Measurements from ENCODE around the gene FAM133A.

Gene FAM133A

DNA sequence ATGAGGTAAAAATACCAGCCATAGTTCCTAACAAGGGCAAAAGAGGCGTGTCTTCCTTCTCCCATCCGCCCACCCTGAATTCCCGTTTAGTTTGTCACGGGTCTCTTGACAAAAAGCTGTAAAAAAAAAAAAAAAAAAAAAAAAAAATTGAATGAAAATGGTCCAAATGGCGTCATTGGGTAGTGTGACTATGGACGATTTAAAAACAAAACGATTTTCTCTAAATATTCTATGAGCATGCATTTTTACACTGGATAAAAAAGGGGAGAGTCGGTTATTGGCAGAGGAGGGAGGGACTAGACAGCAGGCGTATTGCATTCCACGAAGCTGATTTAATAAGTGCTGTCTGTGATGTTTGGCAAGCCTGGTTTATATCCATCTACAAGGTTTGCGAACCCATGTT, at the start of gene FAM133A:
FAM133A (plus strand) TSS at position 338 of the 403 bp plus-strand sequence. CDS start 35,214 bp downstream, outside the sequence.
- no peak within 1 kb of the TSS for H3K9ac ChIP-seq (ENCODE audit: low read length)
- H3K27ac ChIP-seq (ENCODE audit: low read depth, low read length), result peak within 1 kb of the TSS; percentile 35
- H3K4me3 ChIP-seq (ENCODE audit: low read depth in 1 of 2, low read length in 2 of 2), result peak within 1 kb of the TSS; percentile 61 to 67

DNA sequence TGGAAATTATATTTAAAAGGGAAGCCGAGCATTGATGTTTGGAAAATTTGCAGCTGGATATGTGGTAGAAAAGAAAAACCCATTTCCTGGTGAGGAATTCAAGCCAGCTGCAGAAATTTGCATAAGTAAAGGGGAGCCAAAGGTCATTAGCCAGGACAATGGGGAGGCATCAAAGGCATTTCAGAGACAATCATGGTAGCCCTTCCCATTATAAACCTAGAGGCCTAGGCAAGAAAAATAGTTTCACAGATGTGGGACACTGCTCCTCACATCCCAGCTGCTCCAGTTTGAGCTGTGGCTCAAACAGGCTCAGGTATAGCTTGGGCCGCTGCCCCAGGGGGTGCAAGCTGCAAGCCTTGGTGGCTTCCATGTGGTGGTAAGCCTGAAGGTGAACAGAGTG, 36.4 kb upstream of the FAM133A start:
- H3K27me3 ChIP-seq (ENCODE audit: control insufficient read depth in 1 of 2, insufficient read depth in 2 of 2, low read length in 2 of 2), result no peaks in the 10 kb centered on the region
- H3K9me3 ChIP-seq (ENCODE audit: low read length), result peaks cover 4% of the 10 kb centered on the region
- H3K4me1 ChIP-seq (ENCODE audit: insufficient read depth, low read length), result no peaks in the 10 kb centered on the region
- no peak overlapping the region for H3K4me3 ChIP-seq (ENCODE audit: low read depth in 1 of 2, low read length in 2 of 2)
- H3K9ac ChIP-seq (ENCODE audit: low read length), result no peak overlapping the region
- H3K36me3 ChIP-seq (ENCODE audit: insufficient read depth, low read length), result no peaks in the 10 kb centered on the region
- no peak overlapping the region for H3K27ac ChIP-seq (ENCODE audit: low read depth, low read length)

More for the DNA sequence above, at the start of gene FAM133A:
- H3K9me3 ChIP-seq (ENCODE audit: low read length), result no peaks in the 10 kb centered on the region
- H3K36me3 ChIP-seq (ENCODE audit: insufficient read depth, low read length), result no peaks in the 10 kb centered on the region
- H3K4me1 ChIP-seq (ENCODE audit: insufficient read depth, low read length), result peaks cover 11% of the 10 kb centered on the region
- peaks cover 8 to 9% of the 10 kb centered on the region in 2 donors for H3K27me3 ChIP-seq (ENCODE audit: control insufficient read depth in 1 of 2, insufficient read depth in 2 of 2, low read length in 2 of 2)

DNA sequence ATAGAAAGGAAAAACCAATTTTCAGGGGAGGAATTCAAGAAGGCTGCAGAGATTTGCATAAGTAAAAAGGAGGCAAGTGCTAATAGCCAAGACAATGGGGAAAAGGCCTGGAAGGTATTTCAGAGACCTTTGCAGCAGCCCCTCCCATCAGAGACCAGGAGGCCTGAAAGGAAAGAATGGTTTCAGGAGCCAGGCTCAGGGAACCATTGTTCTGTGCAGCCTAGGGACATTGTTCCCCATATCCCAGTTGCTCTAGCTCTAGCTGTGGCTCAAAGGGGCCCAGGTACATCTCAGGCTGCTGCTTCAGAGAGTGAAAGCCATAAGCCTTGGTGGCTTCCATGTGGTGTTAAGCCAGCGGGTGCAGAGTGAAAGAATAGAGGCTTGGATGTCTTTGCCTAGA, 24.6 kb upstream of the FAM133A start:
- Histone ChIP-seq H3K4me1 (ENCODE audit: insufficient read depth, low read length) (no peaks in the 10 kb centered on the region), H3K27me3 (ENCODE audit: control insufficient read depth in 1 of 2, insufficient read depth in 2 of 2, low read length in 2 of 2) (no peaks in the 10 kb centered on the region), H3K9ac (ENCODE audit: low read length) (no peak overlapping the region), H3K4me3 (ENCODE audit: low read depth in 1 of 2, low read length in 2 of 2) (no peak overlapping the region), H3K9me3 (ENCODE audit: low read length) (no peaks in the 10 kb centered on the region), H3K27ac (ENCODE audit: low read depth, low read length) (no peak overlapping the region), H3K36me3 (ENCODE audit: insufficient read depth, low read length) (no peaks in the 10 kb centered on the region)

DNA sequence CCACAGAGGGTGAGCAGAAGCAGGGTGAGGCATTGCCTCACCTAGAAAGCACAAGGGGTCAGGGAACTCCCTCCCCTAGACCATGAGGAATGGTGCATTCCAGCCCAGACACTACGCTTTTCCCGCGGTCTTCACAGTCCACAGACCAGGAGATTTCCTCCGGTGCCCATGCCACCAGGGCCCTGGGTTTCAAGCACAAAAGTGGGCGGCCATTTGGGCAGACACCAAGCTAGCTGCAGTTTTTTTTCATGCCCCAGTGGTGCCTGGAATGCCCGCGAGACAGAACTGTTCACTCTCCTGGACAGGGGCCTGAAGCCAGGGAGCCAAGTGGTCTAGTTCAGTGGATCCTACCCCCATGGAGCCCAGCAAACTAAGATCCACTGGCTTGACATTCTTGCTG, 13.4 kb upstream of the FAM133A start:
- Histone ChIP-seq H3K9me3 (ENCODE audit: low read length) (no peaks in the 10 kb centered on the region), H3K9ac (ENCODE audit: low read length) (no peak overlapping the region), H3K4me3 (ENCODE audit: low read depth in 1 of 2, low read length in 2 of 2) (no peak overlapping the region), H3K27me3 (ENCODE audit: control insufficient read depth in 1 of 2, insufficient read depth in 2 of 2, low read length in 2 of 2) (peaks cover 0 to 4% of the 10 kb centered on the region in 2 donors), H3K36me3 (ENCODE audit: insufficient read depth, low read length) (no peaks in the 10 kb centered on the region), H3K27ac (ENCODE audit: low read depth, low read length) (no peak overlapping the region), H3K4me1 (ENCODE audit: insufficient read depth, low read length) (no peaks in the 10 kb centered on the region)

DNA sequence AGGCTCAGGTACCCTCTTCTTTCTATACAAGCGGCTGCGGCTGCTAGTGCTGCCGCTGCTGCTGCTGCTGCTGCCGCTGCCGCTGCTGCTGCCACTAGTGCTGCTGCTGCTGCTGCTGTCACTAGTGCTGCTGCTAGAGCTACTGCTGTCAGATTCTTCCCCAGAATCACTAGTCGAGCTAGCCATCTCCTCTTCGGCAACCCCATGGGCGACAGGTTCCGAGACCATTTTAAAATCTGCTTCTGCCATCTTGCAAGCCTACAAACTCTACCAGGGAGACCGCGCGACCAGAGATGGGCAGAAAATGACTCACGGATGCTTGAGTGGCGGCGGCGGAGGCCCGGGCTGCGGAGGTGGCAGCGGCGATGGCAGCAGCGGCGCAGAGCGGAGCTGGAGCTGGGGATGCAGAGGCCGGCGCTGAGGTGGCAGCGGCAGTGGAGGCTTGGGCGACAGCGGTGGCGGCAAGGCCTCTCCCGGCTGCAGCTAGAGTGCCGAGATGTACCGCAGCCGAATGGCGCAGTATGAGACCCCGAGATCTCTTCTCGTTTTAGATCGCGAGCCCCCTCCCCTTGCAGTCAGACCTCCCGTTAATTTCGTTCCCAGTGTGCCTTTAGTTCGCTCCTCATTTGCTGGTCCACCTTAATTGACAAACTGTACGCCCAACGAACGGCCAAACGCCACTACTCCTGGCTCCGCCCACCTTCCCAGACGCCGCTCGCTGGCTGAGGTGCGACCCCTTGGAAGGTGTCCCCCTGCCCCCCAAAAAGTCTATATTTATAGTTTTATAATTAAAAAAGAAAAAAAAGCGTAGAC, 744 bp upstream of the FAM133A start, which contains the start of gene NAP1L3:
NAP1L3 (minus strand) TSS at position 523 of the 813 bp plus-strand sequence; CDS start at position 249, 274 bp downstream.
- no peaks in the 10 kb centered on the region for H3K36me3 ChIP-seq (ENCODE audit: insufficient read depth, low read length)
- peak within 1 kb of the TSS; percentile 35 for H3K27ac ChIP-seq (ENCODE audit: low read depth, low read length)
- peaks cover 8 to 9% of the 10 kb centered on the region in 2 donors for H3K27me3 ChIP-seq (ENCODE audit: control insufficient read depth in 1 of 2, insufficient read depth in 2 of 2, low read length in 2 of 2)
- H3K9ac ChIP-seq (ENCODE audit: low read length), result no peak within 1 kb of the TSS
- peak within 1 kb of the TSS; percentile 61 to 67 for H3K4me3 ChIP-seq (ENCODE audit: low read depth in 1 of 2, low read length in 2 of 2)
- peaks cover 11% of the 10 kb centered on the region for H3K4me1 ChIP-seq (ENCODE audit: insufficient read depth, low read length)
- no peaks in the 10 kb centered on the region for H3K9me3 ChIP-seq (ENCODE audit: low read length)

DNA sequence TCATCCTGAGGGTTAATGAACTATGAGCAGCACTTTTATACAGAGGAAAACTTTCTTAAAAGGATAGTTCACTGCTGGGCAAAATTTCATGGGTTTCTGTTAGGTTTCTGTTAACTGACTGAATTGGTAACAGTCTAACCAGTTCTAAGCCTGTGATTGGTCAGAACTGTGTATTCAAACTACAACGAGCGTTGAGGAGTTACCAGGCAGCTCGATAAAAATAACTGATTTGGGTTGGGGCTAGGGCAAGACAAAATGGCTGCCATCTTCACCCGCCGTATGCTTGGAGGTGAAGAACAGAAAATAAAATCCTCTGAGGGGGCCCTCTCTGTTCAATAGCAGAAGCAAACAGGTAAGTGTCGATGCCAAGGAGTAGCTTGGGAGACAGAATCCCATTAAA, 22.0 kb downstream of the FAM133A start:
- no peaks in the 10 kb centered on the region for H3K27me3 ChIP-seq (ENCODE audit: control insufficient read depth in 1 of 2, insufficient read depth in 2 of 2, low read length in 2 of 2)
- no peaks in the 10 kb centered on the region for H3K9me3 ChIP-seq (ENCODE audit: low read length)
- no peaks in the 10 kb centered on the region for H3K36me3 ChIP-seq (ENCODE audit: insufficient read depth, low read length)
- H3K4me1 ChIP-seq (ENCODE audit: insufficient read depth, low read length), result no peaks in the 10 kb centered on the region
- no peak overlapping the region for H3K27ac ChIP-seq (ENCODE audit: low read depth, low read length)
- no peak overlapping the region for H3K4me3 ChIP-seq (ENCODE audit: low read depth in 1 of 2, low read length in 2 of 2)
- H3K9ac ChIP-seq (ENCODE audit: low read length), result no peak overlapping the region

DNA sequence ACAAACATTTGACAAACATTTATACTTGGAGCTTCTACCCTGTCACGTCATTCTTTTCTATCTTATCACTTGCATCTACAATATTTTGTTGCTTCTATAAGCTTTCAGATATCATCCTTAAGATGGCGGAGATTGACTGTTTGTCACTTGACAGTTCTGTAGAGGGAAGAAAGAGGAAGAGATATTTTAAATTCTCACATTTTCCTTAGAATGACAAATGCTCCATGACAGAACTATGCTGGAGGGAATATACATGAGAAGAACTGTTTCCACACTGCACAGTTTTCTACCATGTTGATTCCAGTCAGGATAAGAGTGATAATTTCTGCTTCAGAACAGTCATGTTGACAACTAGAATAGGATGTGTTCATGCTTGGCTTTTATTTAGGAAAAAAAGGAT, 29.7 kb downstream of the FAM133A start:
- no peaks in the 10 kb centered on the region for H3K4me1 ChIP-seq (ENCODE audit: insufficient read depth, low read length)
- no peaks in the 10 kb centered on the region for H3K27me3 ChIP-seq (ENCODE audit: control insufficient read depth in 1 of 2, insufficient read depth in 2 of 2, low read length in 2 of 2)
- no peak overlapping the region for H3K9ac ChIP-seq (ENCODE audit: low read length)
- no peak overlapping the region for H3K4me3 ChIP-seq (ENCODE audit: low read depth in 1 of 2, low read length in 2 of 2)
- no peaks in the 10 kb centered on the region for H3K36me3 ChIP-seq (ENCODE audit: insufficient read depth, low read length)
- H3K9me3 ChIP-seq (ENCODE audit: low read length), result no peaks in the 10 kb centered on the region
- H3K27ac ChIP-seq (ENCODE audit: low read depth, low read length), result no peak overlapping the region

DNA sequence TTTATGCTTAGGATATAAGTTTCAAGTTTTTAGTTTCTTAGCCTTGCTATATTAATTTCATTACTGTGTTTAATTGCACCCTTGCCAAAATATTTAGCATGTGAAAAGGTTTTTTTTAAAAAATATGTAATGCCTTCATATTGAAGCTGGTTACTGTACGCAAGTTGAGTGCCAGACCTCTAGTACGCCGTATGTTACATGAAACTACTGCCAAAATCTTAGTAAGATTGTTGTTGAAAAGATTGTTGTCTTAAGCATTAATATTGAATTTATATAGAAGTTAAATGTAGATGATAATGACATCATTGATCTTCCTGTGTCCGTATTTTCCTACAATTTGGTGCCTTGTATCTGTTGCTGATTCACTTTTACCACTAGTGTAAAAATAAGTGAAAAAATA, 37.1 kb downstream of the FAM133A start:
- no peaks in the 10 kb centered on the region for H3K36me3 ChIP-seq (ENCODE audit: insufficient read depth, low read length)

DNA sequence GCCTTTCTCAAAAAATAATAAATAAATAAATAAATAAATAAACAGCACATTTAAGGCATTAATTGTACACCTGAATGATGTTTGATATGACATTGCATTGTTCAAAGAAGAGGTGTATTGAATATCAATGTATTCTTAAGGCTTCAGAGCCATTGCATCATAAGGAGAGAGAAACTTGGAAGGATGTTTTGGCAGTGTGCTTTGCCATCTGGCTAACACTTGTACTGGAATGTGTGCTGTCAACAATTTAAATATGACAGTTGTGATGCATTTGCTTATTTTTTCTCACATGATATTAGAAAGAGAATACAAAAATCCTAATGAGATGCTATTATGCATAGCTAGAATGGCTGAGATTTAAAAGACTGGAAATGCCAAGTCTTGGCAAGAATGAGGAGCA, 67.8 kb downstream of the FAM133A start:
- Histone ChIP-seq H3K36me3 (ENCODE audit: insufficient read depth, low read length) (no peaks in the 10 kb centered on the region), H3K27me3 (ENCODE audit: control insufficient read depth in 1 of 2, insufficient read depth in 2 of 2, low read length in 2 of 2) (no peaks in the 10 kb centered on the region)

More for the DNA sequence above, 37.1 kb downstream of the FAM133A start:
- Histone ChIP-seq H3K4me3 (ENCODE audit: low read depth in 1 of 2, low read length in 2 of 2) (no peak overlapping the region), H3K9me3 (ENCODE audit: low read length) (no peaks in the 10 kb centered on the region), H3K27me3 (ENCODE audit: control insufficient read depth in 1 of 2, insufficient read depth in 2 of 2, low read length in 2 of 2) (peaks cover 0 to 3% of the 10 kb centered on the region in 2 donors), H3K4me1 (ENCODE audit: insufficient read depth, low read length) (no peaks in the 10 kb centered on the region), H3K9ac (ENCODE audit: low read length) (no peak overlapping the region), H3K27ac (ENCODE audit: low read depth, low read length) (no peak overlapping the region)

DNA sequence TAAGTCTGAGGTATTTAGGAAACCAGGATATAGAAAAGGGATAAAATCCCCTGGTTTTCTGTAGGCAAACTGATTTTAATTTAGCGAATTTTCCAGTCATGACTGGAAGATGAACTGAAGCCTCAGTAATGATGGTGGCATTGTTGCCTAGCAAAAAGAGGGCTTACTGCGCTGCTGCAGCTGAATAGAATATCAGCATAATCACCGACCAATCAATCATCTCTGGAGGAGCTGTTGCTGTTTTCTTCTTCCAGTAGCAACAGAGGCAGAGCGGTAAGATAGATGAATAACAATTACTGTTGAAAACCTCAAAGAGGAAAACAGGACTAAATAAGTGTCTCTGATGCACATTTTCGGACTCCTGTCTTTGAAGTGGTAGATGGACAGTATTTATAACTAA, 86.2 kb downstream of the FAM133A start:
- no peaks in the 10 kb centered on the region for H3K36me3 ChIP-seq (ENCODE audit: insufficient read depth, low read length)
- no peak overlapping the region for H3K4me3 ChIP-seq (ENCODE audit: low read depth in 1 of 2, low read length in 2 of 2)
- H3K4me1 ChIP-seq (ENCODE audit: insufficient read depth, low read length), result no peaks in the 10 kb centered on the region
- no peaks in the 10 kb centered on the region for H3K27me3 ChIP-seq (ENCODE audit: control insufficient read depth in 1 of 2, insufficient read depth in 2 of 2, low read length in 2 of 2)
- no peak overlapping the region for H3K9ac ChIP-seq (ENCODE audit: low read length)
- H3K27ac ChIP-seq (ENCODE audit: low read depth, low read length), result no peak overlapping the region
- no peaks in the 10 kb centered on the region for H3K9me3 ChIP-seq (ENCODE audit: low read length)

More for the DNA sequence above, 67.8 kb downstream of the FAM133A start:
- Histone ChIP-seq H3K4me1 (ENCODE audit: insufficient read depth, low read length) (no peaks in the 10 kb centered on the region), H3K27ac (ENCODE audit: low read depth, low read length) (no peak overlapping the region), H3K4me3 (ENCODE audit: low read depth in 1 of 2, low read length in 2 of 2) (no peak overlapping the region), H3K9ac (ENCODE audit: low read length) (no peak overlapping the region), H3K9me3 (ENCODE audit: low read length) (no peaks in the 10 kb centered on the region)
